Activated T-helper 2 cell treated with anti-CD3 and anti-CD28 coated beads, Interferon-gamma antibody, Interleukin-2, Interleukin-4, amounts not matched to agents 10 μg/mL and 5 μg/mL and 100 μg/mL, durations not matched to agents 14 hours and 24 hours and 36 hours (primary cell): Measurements from ENCODE around the gene SH3PXD2B. TPM values are rescaled to one million over a fixed set of nuclear protein-coding genes. Genes with fewer than 3 reads are reported as not detected.

ENCODE experiments used
- DNase-seq: peaks from one replicate; pipeline ENCODE4 v3.0.0; 2021; ENCODE audit warnings: low spot score
- H3K27ac Mint-ChIP-seq: one replicate; pipeline ENCODE4 v1.8.0; 2021; ENCODE audit warnings: mixed read lengths
- H3K27me3 Mint-ChIP-seq: one replicate; pipeline ENCODE4 v1.8.0; 2021; ENCODE audit warnings: low read depth, mixed read lengths
- H3K36me3 Mint-ChIP-seq: one replicate; pipeline ENCODE4 v1.8.0; 2021; ENCODE audit warnings: low read depth, mixed read lengths
- H3K4me1 Mint-ChIP-seq: one replicate; pipeline ENCODE4 v1.8.0; 2021; ENCODE audit warnings: low read depth, mixed read lengths
- H3K4me3 Mint-ChIP-seq: one replicate; pipeline ENCODE4 v1.8.0; 2021; ENCODE audit warnings: low read depth, mild to moderate bottlenecking, moderate library complexity, mixed read lengths
- H3K9me3 Mint-ChIP-seq: one replicate; pipeline ENCODE4 v1.8.0; 2021; ENCODE audit warnings: mixed read lengths
- intact Hi-C: fragments of 100-400 bp; cut with micrococcal nuclease; formaldehyde crosslinking; loops from one replicate; pipeline ENCODE4 v1.15.1; 2023
- total RNA-seq: library from RNA; stranded (reverse); gene quantifications from 2 replicates; pipeline ENCODE4 v1.2.3, GENCODE V29; 2022

The SH3PXD2B gene
- total RNA-seq, 1 donor from 2014 or later: 0.11 TPM

DNA sequence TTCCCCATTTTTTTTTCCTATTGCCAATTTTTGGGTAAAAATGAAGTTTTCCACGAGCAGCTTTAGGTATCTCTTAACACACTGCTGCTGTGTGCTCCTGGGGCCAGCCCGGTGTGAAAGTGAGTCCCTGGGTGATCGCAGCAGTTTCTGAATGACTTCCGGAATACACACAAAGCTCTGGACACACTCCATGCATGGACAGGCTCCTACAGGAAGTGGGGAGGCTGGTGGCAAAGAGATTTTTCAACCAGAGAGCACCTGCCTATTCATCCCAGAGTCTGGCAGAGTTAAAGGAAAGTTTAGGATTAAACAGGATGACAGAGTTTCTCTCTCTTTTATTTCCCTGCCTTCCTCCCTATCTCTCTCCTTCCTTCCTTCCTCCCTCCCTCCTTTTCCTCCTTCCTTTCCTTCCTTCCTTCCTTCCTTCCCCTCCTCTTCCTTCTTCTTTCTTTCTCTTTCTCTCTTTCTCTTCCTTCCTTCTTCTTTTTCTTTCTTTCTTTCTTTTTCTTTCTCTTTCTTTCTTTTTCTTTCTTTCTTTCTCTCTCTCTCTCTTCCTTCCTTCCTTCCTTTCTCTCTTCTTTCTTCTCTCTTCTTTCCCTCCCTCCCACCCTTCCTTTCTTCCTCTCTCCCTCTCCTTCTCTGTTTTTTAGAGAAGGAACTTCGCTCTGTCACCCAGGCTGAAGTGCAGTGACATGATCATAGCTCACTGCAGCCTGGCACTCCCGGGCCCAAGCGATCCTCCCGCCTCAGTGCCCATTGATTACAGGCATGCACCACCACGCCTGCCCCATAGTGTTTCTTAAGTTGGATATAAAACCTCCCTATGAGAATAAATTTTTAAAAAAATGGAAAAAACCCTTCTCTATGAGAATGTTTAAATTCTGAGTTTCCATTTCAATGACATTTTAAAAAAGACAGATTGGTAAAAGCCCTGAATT lies 132.0 kb downstream of the SH3PXD2B start:
- no peak overlapping the region for H3K4me3 Mint-ChIP-seq
- H3K27me3 Mint-ChIP-seq: peaks cover 2% of the 10 kb centered on the region
- DNase-seq: no peak
- no peaks in the 10 kb centered on the region for H3K4me1 Mint-ChIP-seq
- H3K9me3 Mint-ChIP-seq: no peaks in the 10 kb centered on the region
- intact Hi-C loops: no loop called here
- H3K36me3 Mint-ChIP-seq: no peaks in the 10 kb centered on the region
- no peak overlapping the region for H3K27ac Mint-ChIP-seq

DNA sequence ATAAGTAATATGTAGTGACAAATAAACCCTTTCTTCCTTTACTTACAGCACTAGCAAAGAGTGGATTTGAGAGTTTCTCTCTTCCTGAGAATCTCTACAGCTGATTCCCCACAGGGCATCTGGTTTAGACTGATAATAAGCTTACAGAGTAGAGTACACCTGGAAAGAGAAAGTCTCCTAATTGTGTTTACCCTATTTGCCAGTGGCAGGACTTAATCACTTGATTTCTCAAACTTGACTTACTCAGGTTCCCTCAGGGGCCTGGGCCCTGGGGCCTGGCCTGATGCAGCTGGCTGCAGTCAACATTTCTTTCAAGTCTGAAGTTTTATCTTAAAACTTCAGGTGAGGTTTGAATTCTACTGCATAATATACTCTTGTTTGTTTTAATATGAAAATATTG lies 132.7 kb downstream of the SH3PXD2B start:
- intact Hi-C loops: no loop called here
- H3K4me1 Mint-ChIP-seq: no peaks in the 10 kb centered on the region
- no peaks in the 10 kb centered on the region for H3K9me3 Mint-ChIP-seq
- no peak for DNase-seq
- no peaks in the 10 kb centered on the region for H3K36me3 Mint-ChIP-seq
- peaks cover 2% of the 10 kb centered on the region for H3K27me3 Mint-ChIP-seq
- no peak overlapping the region for H3K4me3 Mint-ChIP-seq
- H3K27ac Mint-ChIP-seq: no peak overlapping the region

GRCh38 chr5:172319708-172320441 lies 134.4 kb downstream of the SH3PXD2B start:
- intact Hi-C loops: no loop called here
- Mint-ChIP-seq H3K27ac (no peak overlapping the region), H3K4me3 (no peak overlapping the region), H3K4me1 (no peaks in the 10 kb centered on the region), H3K9me3 (no peaks in the 10 kb centered on the region), H3K27me3 (peaks cover 2% of the 10 kb centered on the region), H3K36me3 (no peaks in the 10 kb centered on the region)
- no peak for DNase-seq

DNA sequence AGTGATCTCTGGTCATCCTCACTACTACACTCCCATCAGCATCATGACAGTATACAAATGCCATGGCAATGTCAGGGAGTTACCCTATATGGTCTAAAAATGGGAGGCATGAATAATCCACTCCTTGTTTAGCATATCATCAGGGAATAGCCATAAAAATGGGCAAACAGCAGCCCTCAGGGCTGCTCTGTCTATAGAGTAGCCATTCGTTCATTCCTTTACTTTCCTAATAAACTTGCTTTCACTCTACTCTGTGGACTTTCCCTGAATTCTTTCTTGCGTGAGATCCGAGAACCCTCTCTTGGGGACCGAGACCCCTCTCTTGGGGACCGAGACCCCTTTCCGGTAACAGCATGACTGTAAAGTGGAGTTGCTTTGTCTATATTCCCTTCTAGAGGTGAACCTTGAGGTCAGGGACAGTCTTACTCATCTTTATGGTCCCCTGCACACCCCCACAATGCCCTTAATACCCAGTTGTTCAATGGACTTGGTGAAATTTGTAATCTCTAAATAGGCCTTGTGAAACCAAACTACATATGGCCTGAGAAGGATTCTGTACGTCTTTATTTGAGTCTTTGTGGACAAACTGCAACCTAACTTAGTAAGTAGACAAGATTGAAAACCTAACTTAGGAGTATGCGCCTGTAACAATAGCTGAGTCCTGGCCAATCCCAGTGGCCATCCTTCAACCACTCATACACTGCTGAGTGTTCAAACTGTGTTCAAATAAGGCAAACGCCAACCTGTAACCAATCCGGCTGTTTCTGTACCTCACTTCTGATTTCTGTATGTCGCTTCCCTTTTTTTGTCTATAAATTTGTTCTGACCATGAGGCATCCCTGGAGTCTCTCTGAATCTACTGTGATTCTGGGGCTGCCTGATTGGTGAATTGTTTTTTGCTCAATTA lies 138.5 kb downstream of the SH3PXD2B start:
- Mint-ChIP-seq H3K36me3 (no peaks in the 10 kb centered on the region), H3K4me3 (no peak overlapping the region), H3K4me1 (no peaks in the 10 kb centered on the region), H3K27ac (no peak overlapping the region), H3K9me3 (no peaks in the 10 kb centered on the region), H3K27me3 (peaks cover 10% of the 10 kb centered on the region)
- DNase-seq: no peak
- intact Hi-C loops: no loop called here

GRCh38 chr5:172313915-172314314 lies 140.4 kb downstream of the SH3PXD2B start:
- no peak overlapping the region for H3K4me3 Mint-ChIP-seq

DNA sequence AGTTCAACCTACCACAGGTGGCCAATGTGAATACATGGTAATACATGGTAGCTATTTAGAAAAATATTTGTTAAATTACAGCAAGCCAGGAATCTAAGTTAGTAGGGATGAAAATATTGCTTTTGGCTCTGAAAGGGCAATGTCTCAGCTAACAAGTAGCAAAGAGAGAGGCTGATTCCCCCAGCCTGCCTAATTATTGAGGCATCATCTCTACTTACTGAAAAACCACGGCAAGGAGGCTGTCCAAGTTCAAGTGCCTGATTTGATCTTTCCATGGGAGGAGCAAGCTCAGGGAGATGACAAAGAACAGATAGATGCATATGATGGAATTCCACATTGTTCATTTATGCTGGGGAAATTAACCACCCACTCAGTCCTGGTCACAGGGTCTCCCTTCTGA lies 142.0 kb downstream of the SH3PXD2B start:
- intact Hi-C loops: no loop called here
- no peak overlapping the region for H3K27ac Mint-ChIP-seq
- H3K9me3 Mint-ChIP-seq: no peaks in the 10 kb centered on the region
- H3K4me1 Mint-ChIP-seq: no peaks in the 10 kb centered on the region
- no peaks in the 10 kb centered on the region for H3K36me3 Mint-ChIP-seq
- H3K4me3 Mint-ChIP-seq: no peak overlapping the region
- peaks cover 14% of the 10 kb centered on the region for H3K27me3 Mint-ChIP-seq
- no peak for DNase-seq

More at GRCh38 chr5:172313915-172314314, 140.4 kb downstream of the SH3PXD2B start:
- intact Hi-C loops: no loop called here
- no peaks in the 10 kb centered on the region for H3K9me3 Mint-ChIP-seq
- H3K27ac Mint-ChIP-seq: no peak overlapping the region
- peaks cover 14% of the 10 kb centered on the region for H3K27me3 Mint-ChIP-seq
- DNase-seq: no peak
- no peaks in the 10 kb centered on the region for H3K36me3 Mint-ChIP-seq
- H3K4me1 Mint-ChIP-seq: no peaks in the 10 kb centered on the region

GRCh38 chr5:172311605-172312004 lies 142.7 kb downstream of the SH3PXD2B start:
- Mint-ChIP-seq H3K9me3 (no peaks in the 10 kb centered on the region), H3K4me1 (no peaks in the 10 kb centered on the region), H3K4me3 (no peak overlapping the region), H3K27me3 (peaks cover 14% of the 10 kb centered on the region), H3K27ac (no peak overlapping the region), H3K36me3 (no peaks in the 10 kb centered on the region)
- DNase-seq: no peak
- intact Hi-C loops: no loop called here

DNA sequence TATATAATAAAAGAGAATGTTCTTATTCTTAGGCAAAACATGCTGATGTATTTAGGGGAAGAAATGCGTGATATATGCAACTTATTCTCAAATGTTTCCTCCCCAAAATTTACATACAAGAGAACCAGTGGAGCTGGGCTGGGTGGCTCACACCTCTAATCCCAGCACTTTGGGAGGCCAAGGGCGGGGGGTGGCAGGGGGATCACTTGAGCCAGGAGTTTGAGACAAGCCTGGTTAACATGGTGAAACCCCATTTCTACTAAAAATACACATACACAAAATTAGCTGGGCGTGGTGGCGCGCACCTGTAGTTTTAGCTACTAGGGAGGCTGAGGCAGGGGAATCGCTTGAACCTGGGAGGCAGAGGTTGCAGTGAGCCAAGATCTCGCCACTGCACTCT lies 143.3 kb downstream of the SH3PXD2B start:
- Mint-ChIP-seq H3K4me1 (no peaks in the 10 kb centered on the region), H3K27me3 (peaks cover 14% of the 10 kb centered on the region), H3K36me3 (no peaks in the 10 kb centered on the region), H3K27ac (no peak overlapping the region), H3K9me3 (no peaks in the 10 kb centered on the region), H3K4me3 (no peak overlapping the region)
- intact Hi-C loops: no loop called here
- DNase-seq: no peak

DNA sequence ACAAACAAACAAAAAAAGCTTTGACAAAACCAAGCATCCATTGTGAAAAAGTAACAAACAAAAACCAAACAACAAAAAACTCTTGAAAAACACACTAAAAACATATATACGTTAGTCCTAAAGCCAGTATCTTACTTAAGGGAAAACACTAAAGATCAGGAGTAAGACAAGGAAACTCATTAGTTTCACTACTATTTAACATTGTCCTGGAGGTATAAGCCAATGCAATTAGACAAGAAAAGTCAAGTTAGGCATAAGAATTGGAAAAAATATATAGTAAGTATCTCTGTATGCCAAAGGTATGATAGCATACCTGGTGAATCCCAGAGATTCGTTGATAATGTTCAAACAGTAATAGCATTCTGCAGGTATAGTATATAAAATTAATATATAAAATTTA lies 148.9 kb downstream of the SH3PXD2B start:
- DNase-seq: no peak
- H3K4me3 Mint-ChIP-seq: no peak overlapping the region

GRCh38 chr5:172303572-172304335 lies 150.6 kb downstream of the SH3PXD2B start:
- no peak overlapping the region for H3K27ac Mint-ChIP-seq
- intact Hi-C loops: no loop called here
- no peaks in the 10 kb centered on the region for H3K4me1 Mint-ChIP-seq
- H3K4me3 Mint-ChIP-seq: no peak overlapping the region
- no peak for DNase-seq
- H3K9me3 Mint-ChIP-seq: no peaks in the 10 kb centered on the region
- no peaks in the 10 kb centered on the region for H3K36me3 Mint-ChIP-seq
- peaks cover 6% of the 10 kb centered on the region for H3K27me3 Mint-ChIP-seq

More for the DNA sequence above, 148.9 kb downstream of the SH3PXD2B start:
- intact Hi-C loops: no loop called here
- Mint-ChIP-seq H3K36me3 (no peaks in the 10 kb centered on the region), H3K27me3 (peaks cover 7% of the 10 kb centered on the region), H3K4me1 (no peaks in the 10 kb centered on the region), H3K9me3 (no peaks in the 10 kb centered on the region), H3K27ac (no peak overlapping the region)

DNA sequence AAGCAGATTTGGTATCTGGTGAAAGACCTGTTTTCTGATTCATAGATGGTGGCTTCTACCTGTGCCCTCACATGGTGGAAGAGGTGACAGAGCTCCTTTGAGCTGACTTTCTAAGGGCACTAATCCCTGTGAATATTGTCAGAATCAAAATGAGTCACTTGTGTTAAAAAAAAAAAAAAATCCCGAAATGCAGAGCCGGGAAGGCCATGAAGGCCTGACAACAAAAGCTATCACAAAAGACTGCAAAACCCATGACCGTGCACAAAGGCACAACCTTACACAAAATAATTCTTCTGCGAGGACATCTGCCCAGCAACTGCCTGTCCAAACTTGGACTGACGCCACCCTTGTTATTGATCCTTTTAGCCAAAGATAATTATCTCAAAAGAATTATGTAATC lies 151.2 kb downstream of the SH3PXD2B start:
- DNase-seq: no peak
- intact Hi-C loops: no loop called here
- H3K27ac Mint-ChIP-seq: no peak overlapping the region
- H3K4me1 Mint-ChIP-seq: no peaks in the 10 kb centered on the region
- H3K4me3 Mint-ChIP-seq: no peak overlapping the region
- peaks cover 6% of the 10 kb centered on the region for H3K27me3 Mint-ChIP-seq
- no peaks in the 10 kb centered on the region for H3K36me3 Mint-ChIP-seq
- H3K9me3 Mint-ChIP-seq: no peaks in the 10 kb centered on the region
